Body of pancreas (tissue), 4 donors: ENCODE results near the gene B4GALT2. TPM values are rescaled to one million over a fixed set of nuclear protein-coding genes. Genes with fewer than 3 reads are reported as not detected.

Source experiments
- ATAC-seq: fragments of 150-250 bp; one replicate; pipeline ENCODE4 v1.9.1; 2016
- DNase-seq, 4 donors: peaks; one replicate each; pipeline ENCODE4 v3.0.0-alpha.2; 2019
- H3K27ac ChIP-seq, 4 donors: fragments of 200-600 bp; sonication (generic); 1 replicate in 3 of 4; 2 replicates in 1 of 4; pipeline versions ENCODE4 v1.5.1 to v1.6.1; 2016 to 2019; ENCODE audit warnings: mild to moderate bottlenecking in 1 of 4, mixed read lengths in 1 of 4, moderate library complexity in 1 of 4
- H3K27me3 ChIP-seq, 2 donors: fragments of 200-600 bp; sonication (generic); one replicate each; pipeline ENCODE4 v1.6.0; 2016; ENCODE audit warnings: mild to moderate bottlenecking in 1 of 2
- H3K36me3 ChIP-seq, 2 donors: fragments of 200-600 bp; sonication (generic); replicated peaks in 1 of 2; 2 replicates each; pipeline ENCODE4 v1.5.1; 2016; ENCODE audit warnings: low read depth in 2 of 2; ENCODE audit not compliant: insufficient read depth in 1 of 2
- H3K4me1 ChIP-seq: fragments of 200-600 bp; sonication (generic); one replicate; pipeline ENCODE4 v1.6.0; 2016
- H3K4me3 ChIP-seq, 2 donors: fragments of 200-600 bp; sonication (generic); 1 replicate in 1 of 2; 2 replicates in 1 of 2; pipeline ENCODE4 v1.5.1; 2016 to 2019
- H3K9me3 ChIP-seq, 3 donors: fragments of 200-600 bp; sonication (generic); 1 replicate in 2 of 3; 2 replicates in 1 of 3; pipeline ENCODE4 v1.5.1; 2016
- CTCF ChIP-seq, 7 experiments: fragments of 450-650 bp in 4 of 7; fragments of 200-600 bp in 3 of 7; sonication (generic) in 3 of 7; IDR thresholded peaks; one replicate each; pipeline ENCODE4 v1.5.1; 2016 to 2019; ENCODE audit warnings: antibody characterized with exemption in 7 of 7
- POLR2A ChIP-seq, 3 donors: fragments of 450-650 bp; IDR thresholded peaks; one replicate each; pipeline ENCODE4 v1.6.1; 2016; ENCODE audit warnings: antibody characterized with exemption in 3 of 3, mild to moderate bottlenecking in 2 of 3
- WGBS, 2 donors: methylation state at CpG; one replicate each; pipeline ENCODE4 v1.1.5; 2017; 5-methylcytosine and 5-hydroxymethylcytosine counted together
- intact Hi-C: fragments of 100-400 bp; cut with DNase I; formaldehyde crosslinking; loops from one replicate; pipeline ENCODE4 v1.15.1; 2023
- total RNA-seq, 2 donors: library from RNA; depleted of rRNA; stranded (reverse); fragments of >200 nt; gene quantifications; one replicate each; pipeline ENCODE4 v1.1.0, GENCODE V29; 2016

The B4GALT2 gene
- total RNA-seq, 2 donors from 2014 or later = 18.2 to 29.3 TPM

GRCh38 chr1:44034976-44035716 is 56.1 kb downstream of the B4GALT2 start:
- TF ChIP-seq CTCF (IDR thresholded peaks at IDR 0.05) = no peak
- H3K36me3 ChIP-seq = no peaks in the 10 kb centered on the region
- no peaks in the 10 kb centered on the region for H3K9me3 ChIP-seq
- DNase-seq = no peak
- H3K4me1 ChIP-seq = peaks cover 37% of the 10 kb centered on the region
- intact Hi-C loops = no loop called here
- H3K27me3 ChIP-seq = no peaks in the 10 kb centered on the region
- 67 to 78% methylated on average over 4 to 11 of the region's 11 CpGs for WGBS, 2 donors
- H3K4me3 ChIP-seq = no peak overlapping the region
- no peak for ATAC-seq
- H3K27ac ChIP-seq = peak overlapping the region in 3 of 4 donors; percentile 57 to 62 (median 60)

- WGBS, 2 donors = 25 to 52% methylated on average over 4 to 8 of the region's 8 CpGs
- Histone ChIP-seq H3K4me1 (peaks cover 37% of the 10 kb centered on the region), H3K4me3 (no peak overlapping the region), H3K27ac (peak overlapping the region; percentile 26 to 62 (median 58)), H3K27me3 (no peaks in the 10 kb centered on the region), H3K36me3 (no peaks in the 10 kb centered on the region), H3K9me3 (no peaks in the 10 kb centered on the region)
- intact Hi-C loops = no loop called here
- DNase-seq = peak; percentile 34 to 38 (median 35)
- peak; percentile 13 for ATAC-seq
- no peak for TF ChIP-seq CTCF (IDR thresholded peaks at IDR 0.05)
- TF ChIP-seq POLR2A (IDR thresholded peaks at IDR 0.05) = no peak
Measured at GRCh38 chr1:44035726-44036408, 56.9 kb downstream of the B4GALT2 start.

DNA sequence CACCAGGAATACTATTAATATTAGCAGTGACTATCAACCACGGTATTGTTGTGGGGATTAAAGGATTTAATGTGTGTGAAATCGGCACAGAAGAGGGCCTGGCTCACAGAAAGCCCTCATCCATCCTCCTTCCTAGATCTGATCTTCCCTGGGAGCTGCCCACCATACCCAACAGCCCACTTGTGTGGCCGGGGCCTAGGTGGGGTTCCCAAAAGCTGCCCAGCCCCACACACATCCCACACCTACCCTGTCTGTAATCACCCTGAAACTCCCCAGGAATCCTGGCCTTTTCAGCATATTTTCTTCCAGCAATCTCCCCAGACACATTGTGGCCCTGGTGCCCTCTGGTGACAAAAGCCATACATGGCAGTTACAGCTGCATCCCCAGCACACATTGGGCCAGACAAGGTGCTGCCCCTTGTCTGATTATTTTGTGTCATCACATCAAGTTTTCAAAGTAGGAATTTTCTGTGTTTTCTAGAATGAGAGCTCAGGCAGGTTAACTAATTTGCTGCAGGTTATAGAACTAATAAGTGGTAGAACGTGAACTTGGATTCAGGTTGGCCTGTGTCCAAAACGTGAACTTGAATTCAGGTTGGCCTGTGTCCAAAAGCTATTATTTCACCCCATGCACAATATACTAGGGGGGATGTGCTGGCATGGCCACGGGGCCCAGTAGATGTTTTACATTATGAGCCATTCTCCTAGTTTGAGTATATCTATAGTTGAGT is 57.6 kb downstream of the B4GALT2 start:
- WGBS, 2 donors = 6 to 8% methylated on average over 6 of the region's 6 CpGs
- Histone ChIP-seq H3K36me3 (no peaks in the 10 kb centered on the region), H3K9me3 (no peaks in the 10 kb centered on the region), H3K4me3 (no peak overlapping the region), H3K27me3 (no peaks in the 10 kb centered on the region), H3K4me1 (peaks cover 34% of the 10 kb centered on the region), H3K27ac (peak overlapping the region; percentile 26 to 62 (median 58))
- DNase-seq (peak; percentile 79 to 84 (median 80)), ATAC-seq (peak; percentile 78)
- intact Hi-C loops = no loop called here
- TF ChIP-seq CTCF (IDR thresholded peaks at IDR 0.05) = peak; percentile 71 to 94 (median 89)
- no peak for TF ChIP-seq POLR2A (IDR thresholded peaks at IDR 0.05)

DNA sequence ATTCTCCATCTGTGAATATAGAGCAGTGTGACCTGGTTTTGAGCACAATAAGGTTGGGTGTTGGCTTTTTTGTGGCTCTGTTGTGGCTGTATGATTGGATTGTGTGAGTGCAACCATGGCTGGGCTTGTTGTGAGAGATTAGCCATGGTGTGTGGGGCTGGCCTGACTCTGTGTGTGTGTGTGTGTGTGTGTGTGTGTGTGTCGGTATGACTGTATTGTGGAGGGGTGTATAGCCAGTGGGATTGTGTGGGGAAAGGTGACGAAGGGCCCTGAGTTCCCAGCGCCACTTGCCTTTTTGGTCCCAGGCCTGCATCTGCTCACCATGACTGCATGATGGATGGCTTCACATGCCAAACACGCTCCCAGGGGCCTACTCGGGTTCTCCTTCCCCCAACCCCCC is 58.1 kb downstream of the B4GALT2 start:
- Histone ChIP-seq H3K27ac (no peak overlapping the region), H3K27me3 (no peaks in the 10 kb centered on the region), H3K4me1 (peaks cover 28% of the 10 kb centered on the region), H3K9me3 (no peaks in the 10 kb centered on the region), H3K4me3 (no peak overlapping the region), H3K36me3 (no peaks in the 10 kb centered on the region)
- no peak for DNase-seq
- WGBS, 2 donors = 48 to 58% methylated on average over 5 of the region's 5 CpGs
- ATAC-seq = no peak
- TF ChIP-seq POLR2A (IDR thresholded peaks at IDR 0.05) = no peak
- no peak for TF ChIP-seq CTCF (IDR thresholded peaks at IDR 0.05)
- intact Hi-C loops = no loop called here
